ENCODE measurements around the gene C19orf47.
"Not testable (repeated sequence)": the region's sequence is repeated elsewhere in the genome, so short reads cannot be mapped to it uniquely, and the experiment has no call there.

C19orf47 gene

GRCh38 chr19:40344422-40344821 lies 3.8 kb downstream of the C19orf47 start:
- no peak for DNase-seq

- no peak for DNase-seq
Observed at GRCh38 chr19:40342644-40343311, 5.4 kb downstream of the C19orf47 start.

- DNase-seq = no peak
Observed at GRCh38 chr19:40341601-40342482, 6.4 kb downstream of the C19orf47 start.

- DNase-seq = no peak
Observed at GRCh38 chr19:40339018-40339728, 9.0 kb downstream of the C19orf47 start.

- no peak for DNase-seq
Observed at GRCh38 chr19:40337594-40337993, 10.6 kb downstream of the C19orf47 start.

GRCh38 chr19:40337107-40337506 lies 11.1 kb downstream of the C19orf47 start:
- DNase-seq = no peak

- DNase-seq = no peak
Observed at GRCh38 chr19:40336601-40336900, 11.6 kb downstream of the C19orf47 start.

GRCh38 chr19:40335855-40336600 lies 12.2 kb downstream of the C19orf47 start:
- no peak for DNase-seq

- no peak for DNase-seq
Observed at GRCh38 chr19:40335101-40335500, 13.1 kb downstream of the C19orf47 start.

- DNase-seq = not testable (repeated sequence)
Observed at GRCh38 chr19:40333083-40333482, 15.1 kb downstream of the C19orf47 start.

- DNase-seq = no peak
Observed at GRCh38 chr19:40332669-40333068, 15.5 kb downstream of the C19orf47 start.

GRCh38 chr19:40331052-40331451 lies 17.1 kb downstream of the C19orf47 start:
- no peak for DNase-seq

- no peak for DNase-seq
Observed at GRCh38 chr19:40326201-40326600, 22.0 kb downstream of the C19orf47 start.

- no peak for DNase-seq
Observed at GRCh38 chr19:40323705-40324104, 24.5 kb downstream of the C19orf47 start.

GRCh38 chr19:40322951-40323615 lies 25.1 kb downstream of the C19orf47 start:
- DNase-seq = no peak

- no peak for DNase-seq
Observed at GRCh38 chr19:40322271-40322610, 26.0 kb downstream of the C19orf47 start.

- no peak for DNase-seq
Observed at GRCh38 chr19:40321566-40322270, 26.5 kb downstream of the C19orf47 start.

GRCh38 chr19:40321076-40321475 lies 27.1 kb downstream of the C19orf47 start:
- DNase-seq = no peak

- DNase-seq = no peak
Observed at GRCh38 chr19:40320558-40320935, 27.6 kb downstream of the C19orf47 start.

GRCh38 chr19:40317338-40317737 lies 30.9 kb downstream of the C19orf47 start:
- DNase-seq = no peak

GRCh38 chr19:40315812-40316470 lies 32.3 kb downstream of the C19orf47 start:
- DNase-seq = no peak
